H9 (cell line): ENCODE data around the gene KPTN. TPM values are rescaled to one million over a fixed set of nuclear protein-coding genes. Genes with fewer than 3 reads are reported as not detected.

Experiments
- DNase-seq: peaks from one replicate; pipeline ENCODE4 v3.0.0-alpha.2; 2017
- H2AFZ ChIP-seq: one replicate; pipeline ENCODE4 v1.6.1; 2013; ENCODE audit warnings: mild to moderate bottlenecking, low read length, control low read depth, moderate library complexity
- H2AK5ac ChIP-seq: 2 replicates; pipeline ENCODE4 v1.6.1; 2013; ENCODE audit warnings: low read length, control low read depth, mixed read lengths; ENCODE audit not compliant: insufficient read length
- H2BK120ac ChIP-seq: one replicate; pipeline ENCODE4 v1.6.1; 2013; ENCODE audit warnings: low read depth, mild to moderate bottlenecking, low read length, control low read depth, inconsistent platforms; ENCODE audit not compliant: poor library complexity, severe bottlenecking
- H2BK12ac ChIP-seq: 2 replicates; pipeline ENCODE4 v1.6.1; 2013; ENCODE audit warnings: low read length, control low read depth, mixed read lengths, low read depth; ENCODE audit not compliant: insufficient read length
- H2BK15ac ChIP-seq: 2 replicates; pipeline ENCODE4 v1.6.1; 2013; ENCODE audit warnings: low read depth, low read length, control low read depth
- H2BK20ac ChIP-seq: one replicate; pipeline ENCODE4 v1.6.1; 2013; ENCODE audit warnings: low read depth, mild to moderate bottlenecking, low read length, control low read depth, inconsistent platforms; ENCODE audit not compliant: poor library complexity, severe bottlenecking
- H2BK5ac ChIP-seq: 2 replicates; pipeline ENCODE4 v1.6.1; 2013; ENCODE audit warnings: low read length, control low read depth, mixed read lengths; ENCODE audit not compliant: insufficient read length
- H3K14ac ChIP-seq: 2 replicates; pipeline ENCODE4 v1.6.1; 2013; ENCODE audit warnings: low read length, control low read depth; ENCODE audit not compliant: insufficient read depth
- H3K18ac ChIP-seq: 2 replicates; pipeline ENCODE4 v1.6.1; 2013; ENCODE audit warnings: low read depth, mild to moderate bottlenecking, mixed read lengths, low read length, control low read depth; ENCODE audit not compliant: insufficient read length
- H3K23ac ChIP-seq: 2 replicates; pipeline ENCODE4 v1.6.1; 2013; ENCODE audit warnings: low read length, control low read depth, mixed read lengths, low read depth; ENCODE audit not compliant: insufficient read length
- H3K23me2 ChIP-seq: 2 replicates; pipeline ENCODE4 v1.6.1; 2013; ENCODE audit warnings: low read depth, mild to moderate bottlenecking, mixed read lengths, low read length, control low read depth; ENCODE audit not compliant: insufficient read length, poor library complexity, severe bottlenecking
- H3K27ac ChIP-seq: 2 replicates; pipeline ENCODE4 v1.5.1; 2013; ENCODE audit warnings: low read length, control low read depth, mixed read lengths, low read depth; ENCODE audit not compliant: insufficient read length
- H3K27me3 ChIP-seq: 2 replicates; pipeline ENCODE4 v1.6.1; 2013; ENCODE audit warnings: low read length, control low read depth, inconsistent platforms; ENCODE audit not compliant: insufficient read depth
- H3K4ac ChIP-seq: 2 replicates; pipeline ENCODE4 v1.6.1; 2013; ENCODE audit warnings: low read depth, mild to moderate bottlenecking, control low read depth, inconsistent platforms, low read length, moderate library complexity
- H3K4me1 ChIP-seq: 2 replicates; pipeline ENCODE4 v1.6.1; 2013; ENCODE audit warnings: low read length, control low read depth, inconsistent platforms; ENCODE audit not compliant: insufficient read depth
- H3K4me2 ChIP-seq: 2 replicates; pipeline ENCODE4 v1.6.1; 2013; ENCODE audit warnings: low read length, control low read depth, mixed read lengths; ENCODE audit not compliant: insufficient read length, insufficient read depth
- H3K56ac ChIP-seq: 2 replicates; pipeline ENCODE4 v1.6.1; 2013; ENCODE audit warnings: low read depth, mild to moderate bottlenecking, mixed read lengths, low read length, control low read depth; ENCODE audit not compliant: insufficient read length
- H3K79me1 ChIP-seq: 2 replicates; pipeline ENCODE4 v1.6.1; 2013; ENCODE audit warnings: low read depth, mild to moderate bottlenecking, moderate library complexity, low read length, control low read depth, inconsistent platforms; ENCODE audit not compliant: insufficient read depth, poor library complexity, severe bottlenecking
- H3K79me2 ChIP-seq: 2 replicates; pipeline ENCODE4 v1.6.1; 2013; ENCODE audit warnings: low read length, control low read depth, inconsistent platforms; ENCODE audit not compliant: insufficient read depth
- H3K9ac ChIP-seq: 2 replicates; pipeline ENCODE4 v1.6.1; 2013; ENCODE audit warnings: low read length, control low read depth, mixed read lengths; ENCODE audit not compliant: insufficient read length; ENCODE audit errors: extremely low read depth
- H3K9me3 ChIP-seq: one replicate; pipeline ENCODE4 v1.6.1; 2013; ENCODE audit warnings: low read depth, low read length, inconsistent platforms; ENCODE audit not compliant: control insufficient read depth
- H3T11ph ChIP-seq: one replicate; pipeline ENCODE4 v1.6.1; 2013; ENCODE audit warnings: mild to moderate bottlenecking, low read length, control low read depth, inconsistent platforms
- H4K20me1 ChIP-seq: one replicate; pipeline ENCODE4 v1.6.1; 2013; ENCODE audit not compliant: control insufficient read depth, insufficient read length, insufficient read depth
- H4K5ac ChIP-seq: 2 replicates; pipeline ENCODE4 v1.6.1; 2013; ENCODE audit warnings: low read depth, mild to moderate bottlenecking, mixed read lengths, low read length, control low read depth; ENCODE audit not compliant: insufficient read length
- H4K8ac ChIP-seq: replicated peaks from 2 replicates; pipeline ENCODE4 v1.6.1; 2013; ENCODE audit warnings: low read length, control low read depth, mixed read lengths, low read depth; ENCODE audit not compliant: insufficient read length
- H4K91ac ChIP-seq: 2 replicates; pipeline ENCODE4 v1.6.1; 2013; ENCODE audit warnings: low read depth, mild to moderate bottlenecking, moderate library complexity, mixed read lengths, low read length, control low read depth; ENCODE audit not compliant: insufficient read length
- H3K27ac Mint-ChIP-seq, 3 experiments: 2 replicates in 2 of 3; 3 replicates in 1 of 3; pipeline ENCODE4 v1.8.0; 2020 to 2021; ENCODE audit warnings: mixed read lengths in 3 of 3, mild to moderate bottlenecking in 1 of 3, moderate library complexity in 1 of 3
- H3K27me3 Mint-ChIP-seq: 2 replicates; pipeline ENCODE4 v1.8.0; 2021; ENCODE audit warnings: low read depth, mild to moderate bottlenecking, moderate library complexity, mixed read lengths
- H3K36me3 Mint-ChIP-seq, 3 experiments: 2 replicates in 2 of 3; 3 replicates in 1 of 3; pipeline ENCODE4 v1.8.0; 2020 to 2021; ENCODE audit warnings: low read depth in 3 of 3, mixed read lengths in 3 of 3; ENCODE audit not compliant: insufficient read depth in 1 of 3
- H3K4me1 Mint-ChIP-seq, 2 experiments: 2 replicates each; pipeline ENCODE4 v1.8.0; 2020; ENCODE audit warnings: mixed read lengths in 2 of 2
- H3K4me3 Mint-ChIP-seq, 2 experiments: 2 replicates in 1 of 2; 3 replicates in 1 of 2; pipeline ENCODE4 v1.8.0; 2020 to 2021; ENCODE audit warnings: mild to moderate bottlenecking in 2 of 2, mixed read lengths in 2 of 2, moderate library complexity in 1 of 2
- H3K9me3 Mint-ChIP-seq, 2 experiments: 2 replicates in 1 of 2; 3 replicates in 1 of 2; pipeline ENCODE4 v1.8.0; 2020; ENCODE audit warnings: mild to moderate bottlenecking in 2 of 2, mixed read lengths in 2 of 2, moderate library complexity in 1 of 2
- WGBS: extraction: QIAGEN DNeasy Blood & Tissue Kit; methylation state at CpG from one replicate; pipeline ENCODE4 v1.1.7; 2013; ENCODE audit warnings: missing lambda C conversion rate, low lambda C conversion rate, mixed read lengths; ENCODE audit not compliant: insufficient read length; ENCODE audit errors: extremely low coverage; 5-methylcytosine and 5-hydroxymethylcytosine counted together
- total RNA-seq: library from RNA; stranded (reverse); gene quantifications from 2 replicates; pipeline ENCODE4 v1.2.1, GENCODE V29; 2021
- TF ChIP-seq, protein P1 (sequence below): fragments of 200-600 bp; sonication (generic); conservative IDR thresholded peaks from 3 replicates; pipeline ENCODE4 v1.8.0; 2021; ENCODE audit warnings: antibody characterized with exemption, mild to moderate bottlenecking

Gene KPTN
- total RNA-seq, 1 experiment from 2014 or later: 35.4 TPM

DNA sequence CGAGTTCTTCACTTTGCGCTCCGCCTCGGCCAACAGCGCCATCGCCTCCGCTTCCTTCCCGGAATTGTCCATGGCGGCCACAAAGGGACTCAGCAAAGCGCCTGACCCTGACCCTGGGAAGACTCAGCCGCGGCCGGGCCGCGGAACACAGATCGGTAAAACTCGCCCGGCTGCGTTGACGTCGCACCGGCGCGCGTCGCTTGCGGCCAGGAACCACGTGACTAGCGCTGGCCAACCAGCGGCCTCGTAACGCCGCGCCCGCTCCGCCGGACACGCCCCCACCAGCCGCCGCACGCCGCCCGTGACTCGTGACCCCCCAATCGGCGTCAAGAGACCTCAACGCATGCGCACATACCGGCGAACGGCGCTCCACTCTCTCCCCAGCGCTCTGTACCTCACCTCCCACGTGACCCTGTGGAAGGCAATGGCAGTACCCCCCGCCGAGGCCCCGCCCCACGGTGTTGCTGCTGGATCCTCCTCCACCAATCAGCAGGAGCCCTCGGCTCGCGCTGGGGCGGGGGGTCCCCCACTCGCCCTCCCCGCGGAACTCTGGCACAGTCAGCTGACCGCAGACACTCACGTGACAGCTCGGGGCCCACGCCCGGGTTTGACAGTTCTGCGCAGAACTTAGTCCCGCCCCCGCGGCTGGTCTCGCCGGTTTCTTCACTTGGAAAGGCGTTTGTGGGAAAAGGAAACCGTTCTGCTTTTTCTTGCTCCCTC lies 31.0 kb upstream of the KPTN start, which contains the start of gene NAPA:
NAPA (minus strand) TSS at position 195 of the 720 bp plus-strand sequence; CDS start at position 72, 123 bp downstream.
- H2AFZ ChIP-seq: no peak within 1 kb of the TSS
- H3K56ac ChIP-seq: no peak within 1 kb of the TSS
- H3K4me1 Mint-ChIP-seq: peaks cover 23 to 35% of the 10 kb centered on the region in 2 experiments
- no peak within 1 kb of the TSS for H4K5ac ChIP-seq
- no CpG with 5 or more reads among the region's 78 CpGs for WGBS
- peak within 1 kb of the TSS; percentile 93 to 96 (median 95) for H3K27ac Mint-ChIP-seq
- H2BK120ac ChIP-seq: no peak within 1 kb of the TSS
- DNase-seq: peak; percentile 100
- no peaks in the 10 kb centered on the region for H4K20me1 ChIP-seq
- H3K27ac ChIP-seq: no peak within 1 kb of the TSS
- H2BK5ac ChIP-seq: no peak within 1 kb of the TSS
- H3K4ac ChIP-seq: no peak within 1 kb of the TSS
- peaks cover 10% of the 10 kb centered on the region; the same call in 1 of the 2 replicates for H3K79me2 ChIP-seq
- H3K23me2 ChIP-seq: peaks cover 7% of the 10 kb centered on the region
- no peak within 1 kb of the TSS for H2BK20ac ChIP-seq
- H3K14ac ChIP-seq: peak within 1 kb of the TSS; percentile 55
- H3K27me3 Mint-ChIP-seq: no peaks in the 10 kb centered on the region; the same call in 1 of the 2 replicates
- H3K4me2 ChIP-seq: peak within 1 kb of the TSS; percentile 83
- H2BK12ac ChIP-seq: no peak within 1 kb of the TSS
- peak within 1 kb of the TSS; percentile 88 for H3K9ac ChIP-seq
- no peak within 1 kb of the TSS for H2AK5ac ChIP-seq
- peak within 1 kb of the TSS; percentile 50 for H4K91ac ChIP-seq
- H3K79me1 ChIP-seq: peaks cover 9% of the 10 kb centered on the region
- no peak within 1 kb of the TSS for H4K8ac ChIP-seq
- peaks cover 0 to 4% (median 0%) of the 10 kb centered on the region in 3 experiments; a peak in 1 of 7 replicates for H3K36me3 Mint-ChIP-seq
- H3K4me3 Mint-ChIP-seq: peak within 1 kb of the TSS; percentile 96
- no peaks in the 10 kb centered on the region for H3K9me3 Mint-ChIP-seq
- no peaks in the 10 kb centered on the region for H3K27me3 ChIP-seq
- no peaks in the 10 kb centered on the region for H3K4me1 ChIP-seq
- H3K9me3 ChIP-seq: no peaks in the 10 kb centered on the region
- H2BK15ac ChIP-seq: no peak within 1 kb of the TSS
- peak within 1 kb of the TSS; percentile 74 for H3K18ac ChIP-seq
- H3T11ph ChIP-seq: no peak within 1 kb of the TSS
- TF ChIP-seq, protein P1, sequence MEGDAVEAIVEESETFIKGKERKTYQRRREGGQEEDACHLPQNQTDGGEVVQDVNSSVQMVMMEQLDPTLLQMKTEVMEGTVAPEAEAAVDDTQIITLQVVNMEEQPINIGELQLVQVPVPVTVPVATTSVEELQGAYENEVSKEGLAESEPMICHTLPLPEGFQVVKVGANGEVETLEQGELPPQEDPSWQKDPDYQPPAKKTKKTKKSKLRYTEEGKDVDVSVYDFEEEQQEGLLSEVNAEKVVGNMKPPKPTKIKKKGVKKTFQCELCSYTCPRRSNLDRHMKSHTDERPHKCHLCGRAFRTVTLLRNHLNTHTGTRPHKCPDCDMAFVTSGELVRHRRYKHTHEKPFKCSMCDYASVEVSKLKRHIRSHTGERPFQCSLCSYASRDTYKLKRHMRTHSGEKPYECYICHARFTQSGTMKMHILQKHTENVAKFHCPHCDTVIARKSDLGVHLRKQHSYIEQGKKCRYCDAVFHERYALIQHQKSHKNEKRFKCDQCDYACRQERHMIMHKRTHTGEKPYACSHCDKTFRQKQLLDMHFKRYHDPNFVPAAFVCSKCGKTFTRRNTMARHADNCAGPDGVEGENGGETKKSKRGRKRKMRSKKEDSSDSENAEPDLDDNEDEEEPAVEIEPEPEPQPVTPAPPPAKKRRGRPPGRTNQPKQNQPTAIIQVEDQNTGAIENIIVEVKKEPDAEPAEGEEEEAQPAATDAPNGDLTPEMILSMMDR: no peak
- no peak within 1 kb of the TSS for H3K23ac ChIP-seq
